ENCODE measurements around the gene PPIG.
"Not testable (repeated sequence)": the region's sequence is repeated elsewhere in the genome, so short reads cannot be mapped to it uniquely, and the experiment has no call there.

The PPIG gene

DNA sequence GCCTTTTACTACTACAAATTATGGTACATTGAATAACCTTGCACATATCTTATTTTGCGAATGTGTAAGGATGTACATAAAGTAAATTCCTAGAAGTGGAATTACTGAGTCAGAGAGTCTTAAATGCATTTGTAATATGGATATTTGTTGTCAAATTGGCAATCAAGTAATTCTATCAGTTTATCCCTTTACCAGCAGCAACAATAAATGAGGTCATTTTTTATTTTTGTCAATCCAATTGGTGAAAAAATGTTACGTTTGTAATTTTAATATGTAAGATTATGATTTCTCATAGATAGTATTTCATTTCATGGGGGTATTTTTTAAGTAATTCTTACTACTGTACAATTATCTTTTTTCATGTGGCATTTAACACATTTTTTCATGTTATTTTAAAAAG is 14.8 kb downstream of the PPIG start:
- no peak for DNase-seq

GRCh38 chr2:169599568-169599967 is 15.4 kb downstream of the PPIG start:
- no peak for DNase-seq

- DNase-seq: no peak
Measured at GRCh38 chr2:169609264-169609663, 25.1 kb downstream of the PPIG start.

DNA sequence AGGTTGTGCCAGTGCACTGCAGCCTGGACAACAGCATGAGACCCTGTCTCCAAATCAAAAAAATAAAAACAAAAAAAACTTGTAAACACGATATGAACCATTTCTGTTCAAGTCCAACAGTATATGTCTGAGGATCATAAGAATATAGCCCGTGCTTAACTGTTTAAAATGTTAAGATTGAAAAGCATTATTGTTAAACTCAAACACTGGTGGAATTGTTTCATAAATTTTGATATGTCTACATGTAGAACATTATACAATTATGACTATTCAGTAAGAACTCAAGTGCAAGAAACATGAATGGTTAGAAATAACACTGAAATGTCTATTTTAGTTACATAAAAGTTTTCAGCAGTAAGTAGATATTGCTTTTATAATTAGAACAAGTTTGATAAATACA is 29.7 kb downstream of the PPIG start:
- no peak for DNase-seq

DNA sequence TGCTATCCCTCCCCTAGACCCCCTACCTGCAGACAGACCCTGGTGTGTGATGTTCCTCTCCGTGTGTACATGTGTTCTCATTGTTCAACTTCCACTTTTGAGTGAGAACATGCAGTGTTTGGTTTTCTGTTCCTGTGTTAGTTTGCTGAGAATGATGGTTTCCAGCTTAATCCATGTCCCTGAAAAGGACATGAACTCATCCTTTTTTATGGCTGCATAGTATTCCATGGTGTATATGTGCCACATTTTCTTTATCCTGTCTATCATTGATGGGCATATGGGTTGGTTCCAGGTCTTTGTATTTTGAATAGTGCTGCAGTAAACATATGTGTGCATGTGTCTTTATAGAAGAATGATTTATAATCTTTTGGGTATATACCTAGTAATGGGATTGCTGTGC is 31.8 kb downstream of the PPIG start:
- DNase-seq: not testable (repeated sequence)

- DNase-seq: no peak
Measured at GRCh38 chr2:169619946-169620345, 35.8 kb downstream of the PPIG start.

DNA sequence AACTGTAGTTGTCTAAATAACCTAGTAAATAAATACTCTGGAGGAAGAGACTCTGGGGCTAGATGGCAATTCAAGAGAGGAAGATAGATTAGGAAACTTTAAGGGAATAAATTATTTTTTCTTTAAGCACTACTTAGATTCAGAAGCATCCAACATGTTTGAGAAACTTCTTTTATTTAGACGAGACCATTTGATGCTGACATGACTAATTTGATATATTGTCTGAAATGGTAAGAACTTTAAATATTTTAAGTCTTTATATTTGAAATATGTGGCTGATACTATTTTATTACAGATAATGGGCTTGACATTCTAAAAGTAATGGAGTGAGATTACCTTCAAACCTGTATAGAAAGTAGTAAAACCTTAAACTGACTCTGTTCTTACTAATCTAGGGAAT is 36.4 kb downstream of the PPIG start:
- no peak for DNase-seq

DNA sequence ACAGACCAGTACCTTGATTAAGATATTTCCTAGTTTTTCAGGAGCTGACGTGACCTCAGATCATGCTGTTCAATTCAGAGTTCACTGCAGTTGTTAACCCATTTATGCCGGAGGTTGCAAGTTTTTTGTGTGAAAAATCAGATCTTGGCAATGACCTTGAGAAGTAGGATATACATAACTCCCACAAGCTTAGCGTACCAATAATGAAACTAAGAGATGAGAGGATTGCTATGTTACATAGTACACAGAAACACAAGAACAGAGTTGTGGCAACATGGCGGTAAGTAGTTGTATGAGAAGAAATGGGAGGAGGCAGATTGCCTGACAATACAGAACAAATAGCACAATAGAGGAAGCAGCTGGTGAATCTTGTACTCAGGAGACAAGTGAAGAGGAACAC is 39.1 kb downstream of the PPIG start:
- no peak for DNase-seq

DNA sequence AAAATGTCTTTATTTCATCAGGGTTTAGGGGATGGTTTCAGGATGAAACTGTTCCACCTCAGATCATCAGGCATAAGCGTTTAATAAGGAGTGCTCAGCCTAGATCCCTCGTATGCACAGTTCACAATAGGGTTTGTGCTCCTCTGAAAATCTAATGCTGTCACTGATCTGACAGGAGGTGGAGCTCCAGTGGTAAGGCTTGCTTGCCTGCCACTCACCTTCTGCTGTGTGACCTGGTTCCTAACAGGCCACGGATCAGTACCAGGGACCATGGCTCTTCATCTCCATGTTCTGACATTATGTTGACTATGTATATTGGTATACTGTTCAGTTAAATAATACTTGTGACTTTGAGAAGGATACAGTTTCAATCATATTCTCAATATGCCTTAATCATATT is 41.6 kb downstream of the PPIG start:
- no peak for DNase-seq

DNA sequence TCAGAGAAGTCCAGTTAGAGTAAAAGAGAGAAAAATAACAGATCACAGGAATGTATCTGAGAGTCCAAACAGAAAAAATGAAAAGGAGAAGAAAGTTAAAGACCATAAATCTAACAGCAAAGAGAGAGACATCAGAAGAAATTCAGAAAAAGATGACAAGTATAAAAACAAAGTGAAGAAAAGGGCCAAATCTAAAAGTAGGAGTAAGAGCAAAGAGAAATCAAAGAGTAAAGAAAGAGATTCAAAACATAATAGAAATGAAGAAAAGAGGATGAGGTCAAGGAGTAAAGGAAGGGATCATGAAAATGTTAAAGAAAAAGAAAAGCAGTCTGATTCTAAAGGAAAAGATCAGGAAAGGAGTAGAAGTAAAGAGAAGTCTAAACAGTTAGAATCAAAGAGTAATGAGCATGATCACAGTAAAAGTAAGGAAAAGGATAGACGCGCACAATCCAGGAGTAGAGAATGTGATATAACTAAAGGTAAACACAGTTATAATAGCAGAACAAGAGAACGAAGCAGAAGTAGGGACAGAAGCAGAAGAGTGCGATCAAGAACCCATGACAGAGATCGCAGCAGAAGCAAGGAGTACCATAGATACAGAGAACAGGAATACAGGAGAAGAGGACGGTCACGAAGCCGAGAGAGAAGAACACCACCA is 52.4 kb downstream of the PPIG start:
- no peak for DNase-seq

DNA sequence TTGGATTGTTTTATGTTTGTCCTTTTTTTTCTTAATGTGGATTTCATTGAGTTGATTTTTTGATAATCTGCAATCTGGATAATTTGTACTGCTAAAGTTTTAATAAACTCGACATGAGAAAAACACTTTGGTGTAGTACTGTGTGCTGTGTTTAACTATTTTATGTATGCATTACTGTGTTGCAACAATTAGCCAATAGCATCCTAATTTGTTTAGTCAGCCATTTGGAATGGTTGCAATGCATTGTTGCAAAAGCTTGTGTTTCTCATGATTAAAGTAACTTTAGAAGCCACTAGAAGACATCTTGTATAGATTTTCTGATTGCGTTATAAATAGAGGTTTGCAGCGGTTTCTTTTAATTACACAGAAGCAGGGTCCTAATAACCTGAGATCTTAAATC is 53.5 kb downstream of the PPIG start:
- DNase-seq: peak; percentile 74

DNA sequence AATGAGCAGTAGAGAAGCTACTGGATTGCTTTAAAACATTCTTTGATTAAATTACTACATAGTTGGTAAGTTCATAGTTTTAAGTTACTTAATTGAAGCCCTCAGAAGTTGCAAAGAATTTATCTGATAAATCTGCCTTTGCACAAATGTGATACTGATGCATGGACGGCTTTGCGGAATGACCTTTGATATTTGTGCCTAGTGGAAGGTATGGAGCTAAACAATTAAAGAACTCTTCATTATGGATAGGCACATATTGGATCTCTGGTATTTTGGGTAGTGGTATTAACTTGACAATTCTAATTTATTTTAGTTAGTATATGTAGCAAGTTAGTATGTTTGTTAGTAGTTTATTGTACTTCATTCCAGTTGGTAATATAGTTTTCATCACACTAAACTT is 56.0 kb downstream of the PPIG start:
- DNase-seq: no peak

- DNase-seq: no peak
Measured at GRCh38 chr2:169641464-169641863, 57.3 kb downstream of the PPIG start.

DNA sequence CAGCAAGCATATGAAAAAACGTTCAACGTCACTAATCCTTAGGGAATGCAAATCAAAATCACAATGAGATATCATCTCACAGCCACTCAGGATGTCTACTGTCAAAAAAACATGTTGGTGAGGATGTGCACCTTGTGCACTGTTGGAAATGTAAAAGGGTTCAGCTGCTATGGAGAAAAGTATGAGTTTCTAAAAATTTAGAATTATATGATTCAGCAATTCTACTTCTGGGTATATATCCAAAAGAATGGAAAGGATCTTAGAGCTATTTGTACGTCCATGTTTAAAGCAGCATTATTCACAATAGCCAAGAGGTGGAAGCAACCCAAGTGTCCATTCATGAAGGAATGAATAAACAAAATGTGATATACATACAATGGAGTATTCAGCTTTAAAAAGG is 60.0 kb downstream of the PPIG start:
- DNase-seq: no peak

- DNase-seq: no peak
Measured at GRCh38 chr2:169647496-169647895, 63.3 kb downstream of the PPIG start.

- DNase-seq: no peak
Measured at GRCh38 chr2:169649278-169649677, 65.1 kb downstream of the PPIG start.

GRCh38 chr2:169653636-169654035 is 69.5 kb downstream of the PPIG start:
- DNase-seq: no peak

GRCh38 chr2:169656164-169656563 is 72.0 kb downstream of the PPIG start:
- DNase-seq: no peak

DNA sequence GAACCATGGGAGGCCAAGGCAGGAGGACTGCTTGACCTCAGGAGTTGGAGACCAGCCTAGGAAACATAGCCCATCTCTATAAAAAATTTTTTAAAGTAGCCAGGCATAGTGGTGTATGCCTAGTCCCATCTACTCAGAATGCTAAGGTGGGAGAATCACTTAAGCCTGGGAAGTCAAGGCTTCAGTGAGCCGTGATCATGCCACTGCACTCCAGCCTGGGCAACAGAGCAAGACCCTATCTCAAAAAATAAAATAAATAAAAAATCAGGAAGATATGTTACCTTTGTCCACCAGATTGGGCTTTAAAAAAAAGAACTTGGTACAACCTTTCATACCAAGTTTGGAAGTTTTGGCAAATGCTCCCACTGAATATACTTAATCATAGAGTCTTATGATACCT is 74.7 kb downstream of the PPIG start:
- no peak for DNase-seq

DNA sequence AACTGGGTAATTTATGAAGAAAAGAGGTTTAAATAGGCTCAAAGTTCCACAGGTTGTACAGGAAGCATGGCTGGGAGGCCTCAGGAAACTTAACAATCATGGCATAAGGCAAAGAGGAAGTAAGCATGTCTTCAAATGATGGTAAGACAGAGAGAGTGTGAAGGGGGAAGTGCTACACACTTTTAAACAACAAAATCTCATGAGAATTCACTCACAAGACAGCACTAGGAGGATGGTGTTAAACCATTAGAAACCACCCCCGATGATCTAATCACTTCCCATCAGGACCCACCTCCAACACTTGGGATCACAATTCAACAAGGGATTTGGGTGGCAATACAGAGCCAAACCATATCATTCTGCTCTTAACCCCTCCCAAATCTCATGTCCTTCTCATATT is 75.2 kb downstream of the PPIG start:
- DNase-seq: no peak

DNA sequence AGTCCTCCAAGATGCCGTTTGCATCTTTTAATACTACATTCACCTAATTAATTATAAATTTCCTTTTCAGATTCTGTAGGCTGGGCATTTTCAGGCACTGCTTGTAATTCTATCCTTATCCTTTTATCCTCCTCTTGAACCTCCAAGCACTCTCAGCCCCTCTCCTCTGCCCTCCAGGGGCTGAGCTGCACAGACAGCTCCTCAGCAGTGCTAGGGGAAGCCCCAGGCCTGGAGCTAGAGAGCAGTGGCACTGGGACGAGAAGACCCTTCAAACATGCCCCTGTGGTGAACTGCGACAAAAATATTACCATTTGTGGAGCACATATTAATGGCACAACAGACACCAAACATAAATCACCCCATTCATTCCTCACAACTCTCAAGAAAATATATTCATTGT is 77.1 kb downstream of the PPIG start:
- no peak for DNase-seq

DNA sequence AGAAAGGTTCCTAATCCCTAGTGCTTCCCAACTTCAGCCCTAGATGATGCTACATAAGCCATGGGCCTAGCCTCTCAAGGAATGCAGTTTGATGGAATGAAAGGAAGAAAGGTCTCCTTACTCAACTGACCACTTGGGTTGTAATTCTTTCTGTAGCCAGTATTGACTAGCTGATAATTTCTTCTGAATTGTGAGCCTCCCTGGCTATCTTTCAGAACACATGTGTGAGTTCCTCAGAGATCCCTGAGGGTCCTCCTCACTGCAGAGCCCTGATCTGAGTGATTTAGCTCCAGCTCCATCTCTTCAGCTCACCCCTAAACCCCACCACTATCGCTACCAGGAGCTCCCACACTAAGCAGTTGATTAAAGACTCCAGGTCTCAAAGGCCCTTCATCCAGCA is 78.6 kb downstream of the PPIG start:
- DNase-seq: no peak

DNA sequence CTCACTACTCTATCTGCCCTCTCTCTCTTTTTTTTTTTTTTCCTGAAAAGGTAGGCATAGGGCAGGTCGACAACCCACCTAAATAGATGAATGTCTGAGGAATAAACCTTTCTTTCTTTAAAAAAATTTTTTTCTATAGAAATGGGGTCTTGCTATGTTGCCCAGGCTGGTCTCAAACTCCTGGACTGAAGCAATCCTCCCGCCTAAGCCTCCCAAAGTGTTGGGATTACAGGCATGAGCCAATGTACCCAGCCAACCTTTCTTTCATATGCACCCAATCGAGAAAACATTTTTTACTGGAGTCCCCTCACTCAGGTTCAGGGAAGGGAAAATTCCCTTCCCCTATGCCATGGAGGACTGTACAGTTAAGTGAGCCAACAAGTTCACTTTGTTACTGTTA is 79.1 kb downstream of the PPIG start:
- DNase-seq: no peak

GRCh38 chr2:169664600-169664977 is 80.4 kb downstream of the PPIG start:
- peak; percentile 57 for DNase-seq

DNA sequence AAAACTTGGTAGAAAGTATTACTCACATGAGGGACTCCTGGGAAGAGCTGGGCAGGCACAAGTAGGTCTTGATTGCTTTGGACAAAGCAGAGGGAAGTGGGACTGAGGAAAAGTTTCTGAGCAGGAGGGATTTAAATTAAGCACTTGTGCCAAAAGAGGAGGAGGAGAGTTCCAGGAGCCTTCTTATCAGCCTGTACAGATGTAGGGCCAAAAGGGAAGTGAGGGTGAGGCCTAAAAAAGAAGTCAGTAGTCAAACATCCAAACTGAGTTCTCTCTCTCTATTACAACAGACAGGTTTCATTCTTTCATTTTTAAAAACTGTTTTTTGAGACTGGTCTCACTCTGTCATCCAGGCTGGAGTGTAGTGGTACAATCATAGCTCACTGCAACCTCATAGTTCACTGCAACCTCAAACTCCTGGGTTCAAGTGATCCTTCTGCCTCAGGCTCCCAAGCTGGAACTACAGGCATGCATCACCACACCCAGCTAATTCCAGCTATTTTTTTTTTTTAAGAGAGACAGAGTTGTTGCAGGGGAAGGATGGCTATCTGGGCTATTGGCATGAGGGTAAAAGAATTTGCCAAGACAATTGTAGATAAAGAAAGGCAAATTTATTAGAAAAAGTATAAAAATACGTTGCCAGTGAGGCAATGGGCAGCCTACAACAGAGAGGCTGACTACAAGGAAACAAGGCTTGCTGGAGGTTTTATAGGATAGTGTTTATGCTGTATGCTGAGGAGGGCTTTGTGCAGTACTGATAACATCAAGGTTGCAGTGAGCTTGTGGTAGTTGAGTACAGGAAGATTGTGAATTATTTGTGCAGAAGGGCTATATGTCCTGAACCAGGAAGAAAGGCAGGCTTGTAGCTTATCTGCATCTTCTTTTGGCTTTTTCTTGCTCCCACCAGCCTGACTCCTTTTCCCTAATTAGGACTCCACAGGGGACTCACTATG is 81.1 kb downstream of the PPIG start:
- DNase-seq: no peak
